Ishikawa (cell line): ENCODE measurements around the gene C1orf56.

Experiments used
- CEBPB ChIP-seq: IDR thresholded peaks from 2 replicates; pipeline ENCODE4 v1.6.1; 2012
- CREB1 ChIP-seq: IDR thresholded peaks from 2 replicates; pipeline ENCODE4 v1.6.1; 2012; ENCODE audit warnings: low read depth
- EGR1 ChIP-seq: IDR thresholded peaks from 2 replicates; pipeline ENCODE4 v1.6.1; 2012
- EP300 ChIP-seq: IDR thresholded peaks from 2 replicates; pipeline ENCODE4 v1.6.1; 2012; ENCODE audit warnings: borderline replicate concordance
- FOXM1 ChIP-seq: IDR thresholded peaks from 2 replicates; pipeline ENCODE4 v1.6.1; 2012; ENCODE audit warnings: low read depth, borderline replicate concordance
- MAX ChIP-seq: IDR thresholded peaks from 2 replicates; pipeline ENCODE4 v1.6.1; 2012
- NFIC ChIP-seq: IDR thresholded peaks from 2 replicates; pipeline ENCODE4 v1.6.1; 2012
- RAD21 ChIP-seq: IDR thresholded peaks from 2 replicates; pipeline ENCODE4 v1.6.1; 2012; ENCODE audit warnings: low read depth
- TAF1 ChIP-seq: IDR thresholded peaks from 2 replicates; pipeline ENCODE4 v1.6.1; 2012; ENCODE audit warnings: low read depth, mild to moderate bottlenecking
- TCF12 ChIP-seq: IDR thresholded peaks from 2 replicates; pipeline ENCODE4 v1.6.1; 2012; ENCODE audit warnings: low read depth
- TEAD4 ChIP-seq: IDR thresholded peaks from 2 replicates; pipeline ENCODE4 v1.6.1; 2012
- USF1 ChIP-seq: IDR thresholded peaks from 2 replicates; pipeline ENCODE4 v1.6.1; 2012
- YY1 ChIP-seq: IDR thresholded peaks from 2 replicates; pipeline ENCODE4 v1.6.1; 2012; ENCODE audit warnings: low read depth
- ZBTB7A ChIP-seq: IDR thresholded peaks from 2 replicates; pipeline ENCODE4 v1.6.1; 2012; ENCODE audit warnings: low read depth
- TF ChIP-seq, protein P1 (sequence below): IDR thresholded peaks from 2 replicates; pipeline ENCODE4 v1.6.1; 2012; ENCODE audit warnings: low read depth, mild to moderate bottlenecking

C1orf56 gene

DNA sequence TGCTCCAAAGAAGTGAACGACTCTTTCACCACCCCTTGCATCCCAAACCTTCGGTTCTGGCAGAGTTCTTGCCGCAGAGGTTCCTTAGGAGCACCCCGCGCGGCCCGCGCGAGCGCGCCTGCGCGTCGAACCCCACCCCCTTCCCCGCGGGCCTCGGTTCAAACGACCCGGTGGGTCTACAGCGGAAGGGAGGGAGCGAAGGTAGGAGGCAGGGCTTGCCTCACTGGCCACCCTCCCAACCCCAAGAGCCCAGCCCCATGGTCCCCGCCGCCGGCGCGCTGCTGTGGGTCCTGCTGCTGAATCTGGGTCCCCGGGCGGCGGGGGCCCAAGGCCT lies at the start of gene C1orf56:
TSS of gene C1orf56 (plus strand) at position 161 of the 334 bp plus-strand sequence. CDS start at position 258, 97 bp downstream.
- TF ChIP-seq ZBTB7A (no peak), MAX (no peak), CREB1 (no peak), USF1 (no peak), EP300 (no peak), TAF1 (no peak), TEAD4 (no peak), NFIC (no peak), FOXM1 (no peak), EGR1 (no peak), TCF12 (no peak), CEBPB (no peak), RAD21 (no peak), YY1 (no peak)
- TF ChIP-seq, protein P1, sequence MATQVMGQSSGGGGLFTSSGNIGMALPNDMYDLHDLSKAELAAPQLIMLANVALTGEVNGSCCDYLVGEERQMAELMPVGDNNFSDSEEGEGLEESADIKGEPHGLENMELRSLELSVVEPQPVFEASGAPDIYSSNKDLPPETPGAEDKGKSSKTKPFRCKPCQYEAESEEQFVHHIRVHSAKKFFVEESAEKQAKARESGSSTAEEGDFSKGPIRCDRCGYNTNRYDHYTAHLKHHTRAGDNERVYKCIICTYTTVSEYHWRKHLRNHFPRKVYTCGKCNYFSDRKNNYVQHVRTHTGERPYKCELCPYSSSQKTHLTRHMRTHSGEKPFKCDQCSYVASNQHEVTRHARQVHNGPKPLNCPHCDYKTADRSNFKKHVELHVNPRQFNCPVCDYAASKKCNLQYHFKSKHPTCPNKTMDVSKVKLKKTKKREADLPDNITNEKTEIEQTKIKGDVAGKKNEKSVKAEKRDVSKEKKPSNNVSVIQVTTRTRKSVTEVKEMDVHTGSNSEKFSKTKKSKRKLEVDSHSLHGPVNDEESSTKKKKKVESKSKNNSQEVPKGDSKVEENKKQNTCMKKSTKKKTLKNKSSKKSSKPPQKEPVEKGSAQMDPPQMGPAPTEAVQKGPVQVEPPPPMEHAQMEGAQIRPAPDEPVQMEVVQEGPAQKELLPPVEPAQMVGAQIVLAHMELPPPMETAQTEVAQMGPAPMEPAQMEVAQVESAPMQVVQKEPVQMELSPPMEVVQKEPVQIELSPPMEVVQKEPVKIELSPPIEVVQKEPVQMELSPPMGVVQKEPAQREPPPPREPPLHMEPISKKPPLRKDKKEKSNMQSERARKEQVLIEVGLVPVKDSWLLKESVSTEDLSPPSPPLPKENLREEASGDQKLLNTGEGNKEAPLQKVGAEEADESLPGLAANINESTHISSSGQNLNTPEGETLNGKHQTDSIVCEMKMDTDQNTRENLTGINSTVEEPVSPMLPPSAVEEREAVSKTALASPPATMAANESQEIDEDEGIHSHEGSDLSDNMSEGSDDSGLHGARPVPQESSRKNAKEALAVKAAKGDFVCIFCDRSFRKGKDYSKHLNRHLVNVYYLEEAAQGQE: no peak

GRCh38 chr1:150997949-150998348 lies 49.6 kb upstream of the C1orf56 start:
- TF ChIP-seq ZBTB7A (no peak), EP300 (no peak), YY1 (no peak), TEAD4 (no peak)

- no peak for TF ChIP-seq TCF12
- no peak for TF ChIP-seq MAX
- no peak for TF ChIP-seq USF1
- TF ChIP-seq, protein P1: no peak
- TF ChIP-seq TAF1: no peak
- TF ChIP-seq TEAD4: no peak
- no peak for TF ChIP-seq CREB1
- no peak for TF ChIP-seq EP300
- no peak for TF ChIP-seq CEBPB
- TF ChIP-seq NFIC: no peak
- TF ChIP-seq FOXM1: no peak
- TF ChIP-seq YY1: no peak
- no peak for TF ChIP-seq ZBTB7A
- TF ChIP-seq EGR1: no peak
- no peak for TF ChIP-seq RAD21
Observed at GRCh38 chr1:150999051-150999674, 48.4 kb upstream of the C1orf56 start.

DNA sequence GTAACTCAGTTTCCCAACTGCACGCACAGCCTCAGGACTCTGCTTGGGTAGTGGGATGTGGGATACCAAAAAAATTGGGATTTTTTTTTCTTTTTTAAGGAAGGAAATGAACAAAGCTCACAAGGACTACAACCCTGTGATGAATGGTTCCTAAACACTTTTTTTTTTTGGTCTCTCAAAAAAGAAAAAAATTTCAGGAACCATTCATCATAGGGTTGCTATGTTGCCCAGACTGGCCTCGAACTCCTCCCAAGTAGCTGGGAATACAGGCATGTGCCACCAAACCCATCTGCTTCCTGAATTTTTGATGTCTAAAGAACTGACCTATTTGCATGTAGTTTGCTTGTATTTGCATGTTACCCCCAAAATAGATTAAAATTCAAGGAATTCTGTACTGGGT lies 47.6 kb upstream of the C1orf56 start:
- no peak for TF ChIP-seq EP300
- no peak for TF ChIP-seq EGR1
- no peak for TF ChIP-seq CREB1
- TF ChIP-seq TAF1: no peak
- TF ChIP-seq CEBPB: no peak
- no peak for TF ChIP-seq NFIC
- TF ChIP-seq, protein P1: no peak
- TF ChIP-seq ZBTB7A: no peak

- no peak for TF ChIP-seq FOXM1
- no peak for TF ChIP-seq CEBPB
- TF ChIP-seq TCF12: no peak
- TF ChIP-seq RAD21: no peak
- TF ChIP-seq ZBTB7A: no peak
- TF ChIP-seq MAX: no peak
- no peak for TF ChIP-seq TAF1
- no peak for TF ChIP-seq EP300
- no peak for TF ChIP-seq TEAD4
- TF ChIP-seq YY1: no peak
- no peak for TF ChIP-seq EGR1
- TF ChIP-seq, protein P1: no peak
Observed at GRCh38 chr1:151000408-151000807, 47.1 kb upstream of the C1orf56 start.
